Naive thymus-derived CD8-positive, alpha-beta T cell (primary cell): ENCODE results near the gene AADACL2. TPM values are rescaled to one million over a fixed set of nuclear protein-coding genes. Genes with fewer than 3 reads are reported as not detected.
A peak's percentile ranks its signal among the peaks of the same experiment; 100 is the strongest.

ENCODE experiments used
- ATAC-seq, 2 donors: fragments of 150-1000 bp; cut with Tn5 transposase in 1 of 2; sonication (Bioruptor Pico), chemical (Tn5 transposase) in 1 of 2; 1 replicate in 1 of 2; 2 replicates in 1 of 2; pipeline ENCODE4 v1.10.0; 2021; ENCODE audit warnings: mild to moderate bottlenecking in 2 of 2, moderate library complexity in 2 of 2
- POLR2A ChIA-PET: fragments of 350-600 bp; sonication (Branson Sonifier 250); formaldehyde crosslinking; loops from one replicate; lab custom pipeline; 2021; ENCODE audit warnings: antibody characterized with exemption; lab: Charles Lee
- DNase-seq, 10 donors: peaks; one replicate each; pipeline versions ENCODE4 v3.0.0 to v3.0.0-alpha.2; 2020 to 2022
- H3K27ac Mint-ChIP-seq, 10 donors: one replicate each; pipeline ENCODE4 v1.8.0; 2020 to 2022; ENCODE audit warnings: mild to moderate bottlenecking in 10 of 10, mixed read lengths in 10 of 10, moderate library complexity in 4 of 10, inconsistent platforms in 1 of 10
- H3K27me3 Mint-ChIP-seq, 5 donors: one replicate each; pipeline ENCODE4 v1.8.0; 2021 to 2022; ENCODE audit warnings: mixed read lengths in 5 of 5
- H3K36me3 Mint-ChIP-seq, 3 donors: one replicate each; pipeline ENCODE4 v1.8.0; 2020 to 2022; ENCODE audit warnings: mixed read lengths in 3 of 3, mild to moderate bottlenecking in 2 of 3, inconsistent platforms in 1 of 3
- H3K4me1 Mint-ChIP-seq, 4 donors: one replicate each; pipeline ENCODE4 v1.8.0; 2021 to 2022; ENCODE audit warnings: mixed read lengths in 4 of 4
- H3K4me3 Mint-ChIP-seq, 10 donors: one replicate each; pipeline ENCODE4 v1.8.0; 2020 to 2022; ENCODE audit warnings: mild to moderate bottlenecking in 10 of 10, mixed read lengths in 10 of 10, moderate library complexity in 6 of 10, inconsistent platforms in 1 of 10
- H3K9me3 Mint-ChIP-seq, 9 donors: one replicate each; pipeline ENCODE4 v1.8.0; 2020 to 2022; ENCODE audit warnings: mixed read lengths in 9 of 9, mild to moderate bottlenecking in 3 of 9, inconsistent platforms in 1 of 9, moderate library complexity in 1 of 9
- polyA plus RNA-seq, 3 donors: library from polyadenylated mRNA; unstranded; fragments of 300-500 nt; fragmentation: Illumina TruSeq; gene quantifications; one replicate each; pipeline ENCODE4 v1.2.3, GENCODE V29; 2021
- total RNA-seq, 8 experiments: library from RNA in 2 of 8; stranded (reverse) in 2 of 8; gene quantifications; one replicate each; pipeline ENCODE4 v1.2.3 and lab custom pipeline; 2021 to 2026

The AADACL2 gene
- total RNA-seq = not detected
- polyA plus RNA-seq = not detected
- 0 to 0.06 (median 0) reads per million in 6 experiments for total RNA-seq (lab: John Stamatoyannopoulos, UW)

DNA sequence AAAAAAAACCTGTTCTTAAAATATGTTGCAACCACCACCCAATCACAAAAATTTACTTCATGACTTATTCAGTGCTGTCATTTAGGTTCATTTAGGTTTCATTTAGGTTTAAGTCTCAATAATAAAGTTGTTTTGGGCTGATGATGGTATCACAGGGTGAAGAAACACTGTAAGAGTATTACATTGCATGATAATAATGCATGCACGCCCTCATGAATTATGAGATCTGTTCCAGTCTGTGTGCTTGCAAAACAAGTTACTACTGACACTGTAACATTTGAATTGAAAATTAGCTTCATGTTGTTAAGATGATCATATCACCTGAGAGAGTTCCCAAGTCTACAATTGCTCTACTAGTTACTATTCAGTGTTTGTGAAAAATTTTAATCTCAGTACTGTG is at the start of gene AADACL2:
Gene AADACL2, plus strand, starts transcription at position 315 of the 400 bp plus-strand sequence. CDS start 109 bp downstream, outside the sequence.
- Mint-ChIP-seq H3K36me3 (peaks cover 0 to 11% (median 0%) of the 10 kb centered on the region in 3 donors), H3K27me3 (peaks cover 0 to 11% (median 0%) of the 10 kb centered on the region in 5 donors), H3K4me3 (no peak within 1 kb of the TSS), H3K9me3 (peaks cover 0 to 18% (median 6%) of the 10 kb centered on the region in 9 donors), H3K4me1 (no peaks in the 10 kb centered on the region), H3K27ac (no peak within 1 kb of the TSS)
- ATAC-seq (no peak), DNase-seq (no peak)
- POLR2A ChIA-PET = no interaction called here

GRCh38 chr3:151684094-151684493 is 49.6 kb upstream of the AADACL2 start:
- no peak overlapping the region for H3K27ac Mint-ChIP-seq
- no peak for ATAC-seq
- DNase-seq = no peak
- H3K4me3 Mint-ChIP-seq = no peak overlapping the region
- peaks cover 0 to 3% (median 0%) of the 10 kb centered on the region in 5 donors for H3K27me3 Mint-ChIP-seq
- H3K4me1 Mint-ChIP-seq = no peaks in the 10 kb centered on the region
- H3K36me3 Mint-ChIP-seq = peaks cover 0 to 5% (median 0%) of the 10 kb centered on the region in 3 donors
- POLR2A ChIA-PET = no interaction called here
- peaks cover 0 to 17% (median 4%) of the 10 kb centered on the region in 9 donors for H3K9me3 Mint-ChIP-seq

DNA sequence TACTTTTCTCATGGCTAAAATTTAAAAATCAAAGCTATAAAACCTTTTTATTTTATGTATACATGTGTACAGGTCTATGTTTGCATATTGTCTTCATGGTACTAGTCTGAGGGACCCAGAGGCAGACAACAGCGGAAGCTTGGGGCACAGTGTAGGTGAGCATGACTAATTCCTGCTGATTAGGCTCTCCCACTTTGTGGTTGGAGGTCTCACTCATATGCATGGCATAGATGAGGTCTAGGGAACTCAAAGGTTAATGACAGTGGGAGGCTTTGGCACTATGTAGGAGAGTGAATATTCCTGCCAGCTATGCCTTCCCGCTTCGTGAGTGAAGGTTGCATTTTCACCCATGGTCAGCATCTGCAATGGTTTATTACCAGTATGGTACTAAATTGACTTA is 47.5 kb upstream of the AADACL2 start:
- H3K27me3 Mint-ChIP-seq = peaks cover 0 to 2% (median 0%) of the 10 kb centered on the region in 5 donors
- peaks cover 0 to 12% (median 2%) of the 10 kb centered on the region in 9 donors for H3K9me3 Mint-ChIP-seq
- POLR2A ChIA-PET = no interaction called here
- H3K27ac Mint-ChIP-seq = no peak overlapping the region
- DNase-seq = no peak
- no peak for ATAC-seq
- no peak overlapping the region for H3K4me3 Mint-ChIP-seq
- H3K36me3 Mint-ChIP-seq = peaks cover 0 to 5% (median 0%) of the 10 kb centered on the region in 3 donors
- no peaks in the 10 kb centered on the region for H3K4me1 Mint-ChIP-seq

DNA sequence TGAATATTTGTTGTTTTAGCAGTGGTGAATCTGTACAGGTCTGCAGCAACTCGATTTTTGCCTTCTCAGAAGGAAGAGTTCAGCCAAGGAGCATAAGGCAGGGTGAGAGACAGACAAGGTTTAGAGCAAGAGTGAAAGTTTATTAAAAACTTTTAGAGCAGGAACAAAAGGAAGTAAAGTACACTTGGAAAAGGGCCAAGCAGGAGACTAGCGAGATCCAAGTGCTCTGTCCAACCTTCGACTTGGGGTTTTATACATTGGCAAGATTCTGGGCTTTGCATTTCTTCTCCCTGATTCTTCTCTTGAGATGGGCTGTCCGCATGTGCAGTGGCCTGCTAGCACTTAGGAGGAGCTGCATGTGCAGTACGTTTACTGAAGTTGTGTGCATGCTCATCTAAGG is 46.7 kb upstream of the AADACL2 start:
- Mint-ChIP-seq H3K27ac (peak overlapping the region in 1 of 10 donors; percentile 51), H3K9me3 (peaks cover 0 to 5% (median 0%) of the 10 kb centered on the region in 9 donors), H3K27me3 (no peaks in the 10 kb centered on the region), H3K36me3 (peaks cover 0 to 5% (median 0%) of the 10 kb centered on the region in 3 donors), H3K4me1 (no peaks in the 10 kb centered on the region), H3K4me3 (no peak overlapping the region)
- ATAC-seq (no peak), DNase-seq (no peak)
- POLR2A ChIA-PET = no interaction called here

- DNase-seq (no peak), ATAC-seq (no peak)
- POLR2A ChIA-PET = no interaction called here
- Mint-ChIP-seq H3K27ac (no peak overlapping the region), H3K36me3 (no peaks in the 10 kb centered on the region), H3K27me3 (peaks cover 0 to 2% (median 0%) of the 10 kb centered on the region in 5 donors), H3K4me3 (no peak overlapping the region), H3K9me3 (no peaks in the 10 kb centered on the region), H3K4me1 (no peaks in the 10 kb centered on the region)
These were observed 45.2 kb upstream of the AADACL2 start for GRCh38 chr3:151688571-151688970.

DNA sequence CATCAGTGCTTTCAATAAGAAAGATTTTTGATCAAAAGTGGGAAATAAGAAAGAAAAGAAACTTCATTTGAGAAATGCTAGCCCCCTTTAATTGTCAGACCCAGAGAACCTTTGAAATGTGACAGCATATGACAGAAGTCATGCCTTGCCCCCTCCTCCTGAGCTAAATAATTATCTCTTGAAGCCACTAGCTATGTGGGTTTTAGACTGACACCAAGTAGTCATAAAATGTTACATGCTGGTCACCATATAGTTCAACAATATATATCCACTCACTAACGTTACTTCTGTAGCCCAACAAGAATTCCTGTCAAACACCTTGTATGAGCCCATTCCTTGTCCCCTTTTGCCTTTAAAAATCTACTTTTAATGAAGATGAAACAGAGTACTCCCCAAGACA is 43.1 kb upstream of the AADACL2 start:
- Mint-ChIP-seq H3K9me3 (no peaks in the 10 kb centered on the region), H3K4me3 (no peak overlapping the region), H3K4me1 (no peaks in the 10 kb centered on the region), H3K27me3 (peaks cover 0 to 2% (median 0%) of the 10 kb centered on the region in 5 donors), H3K27ac (no peak overlapping the region), H3K36me3 (no peaks in the 10 kb centered on the region)
- POLR2A ChIA-PET = no interaction called here
- ATAC-seq (no peak), DNase-seq (no peak)

GRCh38 chr3:151697496-151697895 is 36.2 kb upstream of the AADACL2 start:
- Mint-ChIP-seq H3K4me3 (no peak overlapping the region), H3K27me3 (peaks cover 0 to 3% (median 0%) of the 10 kb centered on the region in 5 donors), H3K27ac (no peak overlapping the region), H3K9me3 (peaks cover 0 to 14% (median 6%) of the 10 kb centered on the region in 9 donors), H3K4me1 (no peaks in the 10 kb centered on the region), H3K36me3 (peaks cover 0 to 5% (median 0%) of the 10 kb centered on the region in 3 donors)
- DNase-seq = no peak
- ATAC-seq = no peak
- POLR2A ChIA-PET = no interaction called here

GRCh38 chr3:151707216-151707615 is 26.5 kb upstream of the AADACL2 start:
- DNase-seq (no peak), ATAC-seq (no peak)
- Mint-ChIP-seq H3K36me3 (peaks cover 0 to 6% (median 0%) of the 10 kb centered on the region in 3 donors), H3K27me3 (peaks cover 0 to 6% (median 0%) of the 10 kb centered on the region in 5 donors), H3K4me1 (no peaks in the 10 kb centered on the region), H3K27ac (no peak overlapping the region), H3K4me3 (no peak overlapping the region), H3K9me3 (peaks cover 0 to 20% (median 8%) of the 10 kb centered on the region in 9 donors)
- POLR2A ChIA-PET = no interaction called here

DNA sequence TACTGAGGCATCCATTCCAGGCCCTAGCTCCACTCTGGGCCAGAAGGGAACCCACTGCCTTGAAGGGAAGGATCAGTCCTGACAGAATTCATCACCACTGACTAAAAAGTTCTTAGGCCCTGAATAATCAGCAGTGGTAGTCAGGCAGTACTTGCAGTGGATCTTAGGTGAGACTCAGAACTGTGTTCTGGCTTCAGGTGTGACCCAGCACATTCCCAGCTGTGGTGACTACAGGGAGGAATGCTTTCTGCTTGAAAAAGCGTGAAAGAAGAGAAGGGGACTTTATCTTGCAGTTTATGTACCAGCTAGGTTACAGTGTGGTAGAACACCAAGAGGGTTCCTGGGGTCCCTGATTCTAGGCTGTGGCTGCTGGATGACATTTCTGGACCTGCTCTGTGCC is 24.9 kb upstream of the AADACL2 start:
- Mint-ChIP-seq H3K4me3 (no peak overlapping the region), H3K4me1 (no peaks in the 10 kb centered on the region), H3K9me3 (peaks cover 0 to 37% (median 11%) of the 10 kb centered on the region in 9 donors), H3K27me3 (peaks cover 0 to 6% (median 0%) of the 10 kb centered on the region in 5 donors), H3K27ac (no peak overlapping the region), H3K36me3 (peaks cover 0 to 16% (median 0%) of the 10 kb centered on the region in 3 donors)
- POLR2A ChIA-PET = no interaction called here
- ATAC-seq = no peak
- no peak for DNase-seq

- Mint-ChIP-seq H3K36me3 (peaks cover 0 to 18% (median 0%) of the 10 kb centered on the region in 3 donors), H3K4me1 (no peaks in the 10 kb centered on the region), H3K27ac (no peak overlapping the region), H3K9me3 (peaks cover 0 to 38% (median 11%) of the 10 kb centered on the region in 9 donors), H3K27me3 (peaks cover 0 to 6% (median 0%) of the 10 kb centered on the region in 5 donors), H3K4me3 (no peak overlapping the region)
- ATAC-seq = no peak
- POLR2A ChIA-PET = no interaction called here
- no peak for DNase-seq
These were observed 23.9 kb upstream of the AADACL2 start for GRCh38 chr3:151709847-151710246.

- POLR2A ChIA-PET = no interaction called here
- DNase-seq = no peak
- Mint-ChIP-seq H3K9me3 (peaks cover 0 to 10% (median 2%) of the 10 kb centered on the region in 9 donors), H3K4me1 (no peaks in the 10 kb centered on the region), H3K27ac (no peak overlapping the region), H3K27me3 (peaks cover 0 to 12% (median 0%) of the 10 kb centered on the region in 5 donors), H3K4me3 (no peak overlapping the region), H3K36me3 (no peaks in the 10 kb centered on the region)
- ATAC-seq = no peak
These were observed 12.4 kb upstream of the AADACL2 start for GRCh38 chr3:151721294-151721693.

- ATAC-seq = no peak
- no peak overlapping the region for H3K27ac Mint-ChIP-seq
- peaks cover 0 to 16% (median 6%) of the 10 kb centered on the region in 9 donors for H3K9me3 Mint-ChIP-seq
- POLR2A ChIA-PET = no interaction called here
- H3K27me3 Mint-ChIP-seq = peaks cover 0 to 12% (median 0%) of the 10 kb centered on the region in 5 donors
- H3K4me1 Mint-ChIP-seq = no peaks in the 10 kb centered on the region
- H3K4me3 Mint-ChIP-seq = no peak overlapping the region
- no peaks in the 10 kb centered on the region for H3K36me3 Mint-ChIP-seq
- DNase-seq = no peak
These were observed 10.9 kb upstream of the AADACL2 start for GRCh38 chr3:151722856-151723255.

GRCh38 chr3:151724576-151725562 is 8.9 kb upstream of the AADACL2 start:
- no peaks in the 10 kb centered on the region for H3K36me3 Mint-ChIP-seq
- H3K4me3 Mint-ChIP-seq = no peak overlapping the region
- peaks cover 0 to 12% (median 0%) of the 10 kb centered on the region in 5 donors for H3K27me3 Mint-ChIP-seq
- no peak for DNase-seq
- no peak for ATAC-seq
- H3K4me1 Mint-ChIP-seq = no peaks in the 10 kb centered on the region
- H3K9me3 Mint-ChIP-seq = peaks cover 0 to 16% (median 7%) of the 10 kb centered on the region in 9 donors
- H3K27ac Mint-ChIP-seq = no peak overlapping the region
- POLR2A ChIA-PET = no interaction called here
